PC-3 (cell line): Measurements from ENCODE around the gene TNFAIP3. TPM values are rescaled to one million over a fixed set of nuclear protein-coding genes. Genes with fewer than 3 reads are reported as not detected.

Experiments used
- ATAC-seq: fragments of 200-7000 bp; cut with Tn5 transposase; 2 replicates; pipeline ENCODE4 v1.9.1; 2020; ENCODE audit warnings: mild to moderate bottlenecking, moderate library complexity
- BruUV-seq: library from RNA; stranded (reverse); fragments of 400-500 nt; replicated peaks from 2 replicates; lab custom pipeline; 2021; lab: Mats Ljungman, UMichigan
- CTCF ChIA-PET: fragments of 300-600 bp; sonication (Branson Sonifier 250); formaldehyde crosslinking; loops from one replicate; lab custom pipeline; 2022; ENCODE audit warnings: antibody characterized with exemption; lab: Charles Lee
- POLR2A ChIA-PET: fragments of 300-600 bp; sonication (Branson Sonifier 250); formaldehyde crosslinking; loops from one replicate; lab custom pipeline; 2022; ENCODE audit warnings: antibody characterized with exemption; ENCODE audit not compliant: unreplicated experiment; lab: Charles Lee
- DNase-seq: peaks from one replicate; pipeline ENCODE4 v3.0.0-alpha.2; 2015
- H2AFZ ChIP-seq: fragments of 300-600 bp; sonication (generic); 2 replicates; pipeline ENCODE4 v1.6.0; 2016; ENCODE audit warnings: antibody characterized with exemption, low read length
- H3F3A ChIP-seq: fragments of 300-600 bp; sonication (generic); one replicate; pipeline ENCODE4 v1.6.0; 2017; ENCODE audit warnings: antibody characterized with exemption, low read length, control low read depth, mild to moderate bottlenecking; ENCODE audit not compliant: unreplicated experiment
- H3K27ac ChIP-seq: fragments of 300-600 bp; sonication (generic); 2 replicates; pipeline ENCODE4 v1.5.1; 2016; ENCODE audit warnings: mild to moderate bottlenecking, low read length
- H3K27me3 ChIP-seq: fragments of 300-600 bp; sonication (generic); 2 replicates; pipeline ENCODE4 v1.6.1; 2016; ENCODE audit warnings: low read length, mixed read lengths
- H3K36me3 ChIP-seq: fragments of 300-600 bp; sonication (generic); 2 replicates; pipeline ENCODE4 v1.6.1; 2016; ENCODE audit warnings: low read depth, mixed run types, low read length, mixed read lengths
- H3K4me1 ChIP-seq: fragments of 300-600 bp; sonication (generic); 2 replicates; pipeline ENCODE4 v1.5.1; 2016; ENCODE audit warnings: low read length; ENCODE audit not compliant: insufficient read depth
- H3K4me2 ChIP-seq: fragments of 300-600 bp; sonication (generic); 2 replicates; pipeline ENCODE4 v1.6.0; 2016; ENCODE audit warnings: low read length
- H3K4me3 ChIP-seq: fragments of 300-600 bp; sonication (generic); 2 replicates; pipeline ENCODE4 v1.5.1; 2016; ENCODE audit warnings: mild to moderate bottlenecking, low read length, mixed read lengths
- H3K79me2 ChIP-seq: fragments of 300-600 bp; sonication (generic); 2 replicates; pipeline ENCODE4 v1.6.1; 2017; ENCODE audit warnings: low read length, mixed read lengths
- H3K9ac ChIP-seq: fragments of 300-600 bp; sonication (generic); 2 replicates; pipeline ENCODE4 v1.6.0; 2016; ENCODE audit warnings: mild to moderate bottlenecking, low read length
- H3K9me2 ChIP-seq: fragments of 300-600 bp; sonication (generic); replicated peaks from 2 replicates; pipeline ENCODE4 v1.6.1; 2016; ENCODE audit warnings: mixed run types, low read length, mixed read lengths
- H3K9me3 ChIP-seq: fragments of 300-600 bp; sonication (generic); 2 replicates; pipeline ENCODE4 v1.6.1; 2016; ENCODE audit warnings: low read length, mixed read lengths
- H4K20me1 ChIP-seq: fragments of 300-600 bp; sonication (generic); 2 replicates; pipeline ENCODE4 v1.6.1; 2016; ENCODE audit warnings: low read length, mixed read lengths
- CTCF ChIP-seq: fragments of 300-600 bp; sonication (generic); conservative IDR thresholded peaks from 2 replicates; pipeline ENCODE4 v1.5.1; 2017; ENCODE audit warnings: antibody characterized with exemption, low read depth, mild to moderate bottlenecking, low read length
- EZH2 ChIP-seq: fragments of 300-600 bp; sonication (generic); IDR thresholded peaks from one replicate; pipeline ENCODE4 v1.6.1; 2017; ENCODE audit warnings: antibody characterized with exemption, mild to moderate bottlenecking, low read length; ENCODE audit not compliant: unreplicated experiment
- EZH2phosphoT487 ChIP-seq: fragments of 300-600 bp; sonication (generic); IDR thresholded peaks from 2 replicates; pipeline ENCODE4 v1.6.1; 2018; ENCODE audit warnings: mild to moderate bottlenecking, antibody characterized with exemption, low read length, borderline replicate concordance
- intact Hi-C: fragments of 100-400 bp; cut with micrococcal nuclease; formaldehyde crosslinking; loops from 2 replicates; pipeline ENCODE4 v1.9.0; 2023
- total RNA-seq: library from RNA; depleted of rRNA; stranded (reverse); fragments of >200 nt; gene quantifications from 2 replicates; pipeline ENCODE4 v1.2.3, GENCODE V29; 2014

Gene TNFAIP3
- total RNA-seq, 1 experiment from 2014 or later = 21.9 TPM

DNA sequence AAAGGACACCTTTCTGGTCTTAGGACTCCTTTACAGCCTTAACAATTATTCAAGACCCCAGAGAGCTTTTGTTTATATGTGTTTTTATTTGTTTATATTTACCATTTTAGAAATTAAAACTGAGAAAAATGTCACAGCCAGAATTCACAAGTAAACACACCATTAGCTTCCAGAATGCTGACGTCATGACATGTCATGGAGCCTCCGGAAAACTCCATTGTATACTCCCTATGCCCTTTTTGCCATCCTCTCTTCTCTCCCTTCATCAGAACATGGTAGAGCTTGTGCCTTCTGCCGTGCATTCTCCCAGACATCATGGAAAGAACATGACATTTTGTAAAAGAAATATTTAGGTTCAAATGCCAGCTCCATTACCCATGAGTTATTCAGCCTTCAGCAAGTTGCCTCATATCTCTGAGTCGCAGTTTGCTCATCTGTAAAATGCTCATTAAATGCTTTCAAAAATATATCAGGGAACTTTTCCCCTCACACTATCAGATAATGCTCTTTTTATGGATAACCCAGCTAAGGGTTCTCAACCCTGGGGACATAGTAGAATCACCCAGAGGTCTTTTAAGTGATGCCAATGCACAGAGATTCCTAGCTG, 27.8 kb downstream of the TNFAIP3 start:
- no peaks in the 10 kb centered on the region for H3F3A ChIP-seq
- BruUV-seq = no TSS peak
- TF ChIP-seq EZH2 (no peak), CTCF (no peak), EZH2phosphoT487 (no peak)
- no peaks in the 10 kb centered on the region for H3K9me2 ChIP-seq
- H2AFZ ChIP-seq = peak overlapping the region; percentile 32; the same call in 1 of the 2 replicates
- DNase-seq (peak; percentile 37), ATAC-seq (peak; percentile 22; the same call in 1 of the 2 replicates)
- no peak overlapping the region for H3K27ac ChIP-seq
- ChIA-PET CTCF (no interaction called here), POLR2A (no interaction called here)
- no peaks in the 10 kb centered on the region for H3K36me3 ChIP-seq
- H3K79me2 ChIP-seq = no peaks in the 10 kb centered on the region
- H3K27me3 ChIP-seq = no peaks in the 10 kb centered on the region
- H3K4me1 ChIP-seq = peaks cover 17% of the 10 kb centered on the region
- H3K4me3 ChIP-seq = no peak overlapping the region
- H3K9ac ChIP-seq = no peak overlapping the region
- no peaks in the 10 kb centered on the region for H3K9me3 ChIP-seq
- no peaks in the 10 kb centered on the region for H4K20me1 ChIP-seq
- intact Hi-C loops = no loop called here
- no peak overlapping the region for H3K4me2 ChIP-seq

DNA sequence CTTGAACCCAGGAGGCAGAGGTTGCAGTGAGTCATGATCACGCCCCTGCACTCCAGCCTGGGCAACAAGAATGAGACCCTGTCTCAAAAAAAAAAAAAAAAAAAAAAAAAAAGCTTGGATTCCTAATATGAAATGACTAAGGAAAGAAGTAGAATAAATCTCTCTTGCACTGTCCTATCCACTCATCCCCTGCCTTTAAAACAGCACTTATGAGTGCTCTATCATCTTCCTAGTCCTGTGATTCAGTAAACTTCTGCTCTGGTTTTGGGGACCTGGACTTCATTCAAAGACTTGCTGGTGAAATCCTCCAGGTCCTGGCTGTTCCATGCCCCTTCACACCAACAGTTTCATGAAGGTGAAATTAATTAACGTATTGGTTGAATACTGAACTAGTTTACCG, 29.6 kb downstream of the TNFAIP3 start:
- H3K4me1 ChIP-seq = peaks cover 17% of the 10 kb centered on the region
- CTCF ChIA-PET = no interaction called here
- H2AFZ ChIP-seq = no peak overlapping the region
- H4K20me1 ChIP-seq = no peaks in the 10 kb centered on the region
- POLR2A ChIA-PET = no interaction called here
- DNase-seq = no peak
- ATAC-seq = no peak
- no peaks in the 10 kb centered on the region for H3K9me3 ChIP-seq
- H3F3A ChIP-seq = no peaks in the 10 kb centered on the region
- no peak overlapping the region for H3K4me2 ChIP-seq
- H3K27ac ChIP-seq = no peak overlapping the region
- TF ChIP-seq EZH2phosphoT487 = no peak
- H3K4me3 ChIP-seq = no peak overlapping the region
- BruUV-seq = no TSS peak
- H3K36me3 ChIP-seq = no peaks in the 10 kb centered on the region
- H3K79me2 ChIP-seq = no peaks in the 10 kb centered on the region
- intact Hi-C loops = no loop called here
- no peaks in the 10 kb centered on the region for H3K9me2 ChIP-seq
- H3K9ac ChIP-seq = no peak overlapping the region
- H3K27me3 ChIP-seq = no peaks in the 10 kb centered on the region

DNA sequence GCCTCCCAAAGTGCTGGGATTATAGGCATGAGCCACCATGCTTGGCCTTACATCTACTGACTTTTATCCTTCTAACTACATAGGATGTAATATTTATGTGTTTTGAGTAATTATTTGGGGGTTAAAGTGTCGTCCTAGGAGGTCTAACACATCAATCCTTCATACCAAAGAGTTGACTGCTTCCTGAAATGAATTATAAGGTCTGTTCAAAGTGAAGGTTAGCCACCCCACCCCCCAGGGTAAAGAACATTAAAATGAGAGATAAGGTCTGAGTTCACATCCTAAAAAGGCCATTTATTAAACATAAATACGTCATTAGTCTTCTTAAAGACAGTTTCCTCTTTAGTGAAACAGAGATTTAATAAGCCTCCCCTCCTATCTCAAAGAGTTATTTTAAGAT, 33.8 kb downstream of the TNFAIP3 start:
- CTCF ChIA-PET = no interaction called here
- intact Hi-C loops = no loop called here
- POLR2A ChIA-PET = no interaction called here
- no peak for DNase-seq
- Histone ChIP-seq H3K36me3 (no peaks in the 10 kb centered on the region), H3K27ac (no peak overlapping the region), H2AFZ (no peak overlapping the region), H3K27me3 (no peaks in the 10 kb centered on the region), H3K4me3 (no peak overlapping the region), H3K9me3 (no peaks in the 10 kb centered on the region), H3F3A (no peaks in the 10 kb centered on the region), H3K4me1 (no peaks in the 10 kb centered on the region), H4K20me1 (no peaks in the 10 kb centered on the region), H3K4me2 (no peak overlapping the region), H3K9me2 (no peaks in the 10 kb centered on the region), H3K79me2 (no peaks in the 10 kb centered on the region), H3K9ac (no peak overlapping the region)
- TF ChIP-seq EZH2 (no peak), CTCF (no peak), EZH2phosphoT487 (no peak)
- no TSS peak for BruUV-seq
- ATAC-seq = no peak
